Central memory CD8-positive, alpha-beta T cell (primary cell): ENCODE data around the gene GNAQ.

Experiments
- ATAC-seq: fragments of 150-1000 bp; cut with Tn5 transposase; replicated peaks from 2 replicates; pipeline ENCODE4 v1.10.0; 2022; ENCODE audit warnings: mild to moderate bottlenecking, moderate FRiP score, moderate number of reproducible peaks; ENCODE audit not compliant: poor library complexity, severe bottlenecking; ENCODE audit errors: extremely low read depth
- DNase-seq, 2 donors: peaks; one replicate each; pipeline ENCODE4 v3.0.0; 2021; ENCODE audit warnings: low spot score in 2 of 2
- H3K27ac Mint-ChIP-seq: one replicate; pipeline ENCODE4 v1.8.0; 2022; ENCODE audit warnings: low read depth, mild to moderate bottlenecking, moderate library complexity, mixed read lengths
- H3K27me3 Mint-ChIP-seq: one replicate; pipeline ENCODE4 v1.8.0; 2022; ENCODE audit warnings: mixed read lengths
- H3K36me3 Mint-ChIP-seq: one replicate; pipeline ENCODE4 v1.8.0; 2022; ENCODE audit warnings: mild to moderate bottlenecking, moderate library complexity, mixed read lengths; ENCODE audit not compliant: insufficient read depth
- H3K4me1 Mint-ChIP-seq: one replicate; pipeline ENCODE4 v1.8.0; 2022; ENCODE audit warnings: mixed read lengths
- H3K4me3 Mint-ChIP-seq: one replicate; pipeline ENCODE4 v1.8.0; 2022; ENCODE audit warnings: mild to moderate bottlenecking, moderate library complexity, mixed read lengths
- H3K9me3 Mint-ChIP-seq: one replicate; pipeline ENCODE4 v1.8.0; 2022; ENCODE audit warnings: mixed read lengths

The GNAQ gene

DNA sequence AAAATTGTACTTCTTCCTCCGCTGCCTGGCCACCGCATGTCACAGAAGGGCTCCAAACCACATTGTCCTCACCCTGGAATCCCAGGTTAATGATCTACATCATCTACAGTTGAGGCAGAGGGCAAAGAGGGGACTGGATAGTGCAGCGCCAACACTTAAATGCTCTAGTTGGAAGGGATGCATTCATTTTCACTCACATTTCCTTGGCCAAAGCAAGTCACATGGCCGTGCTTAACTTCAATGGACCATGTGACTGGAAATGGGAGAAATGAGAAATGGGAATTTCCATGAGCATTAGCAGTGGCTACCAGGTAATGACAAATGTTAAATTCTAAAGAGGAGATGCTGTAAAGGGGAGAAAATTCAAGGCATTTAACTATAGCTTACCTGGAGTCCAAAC lies 13.3 kb upstream of the GNAQ start:
- H3K27ac Mint-ChIP-seq = no peak overlapping the region
- no peak overlapping the region for H3K4me3 Mint-ChIP-seq
- no peaks in the 10 kb centered on the region for H3K9me3 Mint-ChIP-seq
- H3K36me3 Mint-ChIP-seq = no peaks in the 10 kb centered on the region
- H3K27me3 Mint-ChIP-seq = peaks cover 70% of the 10 kb centered on the region
- no peak for DNase-seq
- ATAC-seq = no peak
- H3K4me1 Mint-ChIP-seq = no peaks in the 10 kb centered on the region

DNA sequence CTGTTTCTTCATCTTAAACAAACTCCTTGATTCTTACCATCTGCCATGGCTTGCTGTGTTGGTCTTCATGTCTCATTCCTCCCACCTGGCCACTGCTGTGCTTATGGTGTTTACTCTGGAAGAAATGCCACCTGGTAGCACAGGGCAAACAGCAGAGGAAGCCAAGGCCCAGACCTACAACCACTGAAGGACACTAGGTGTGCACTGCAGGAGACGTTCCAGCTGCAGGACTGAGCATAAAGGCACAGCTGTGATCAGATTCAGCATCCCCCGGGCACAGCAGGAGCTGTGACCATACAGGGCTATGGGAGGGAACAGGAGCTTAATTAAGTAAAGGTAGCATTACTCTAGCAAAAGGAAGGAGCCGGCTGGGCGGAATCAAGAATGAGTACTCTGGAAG lies 12.6 kb upstream of the GNAQ start:
- H3K4me1 Mint-ChIP-seq = no peaks in the 10 kb centered on the region
- no peaks in the 10 kb centered on the region for H3K9me3 Mint-ChIP-seq
- no peaks in the 10 kb centered on the region for H3K36me3 Mint-ChIP-seq
- no peak overlapping the region for H3K27ac Mint-ChIP-seq
- H3K27me3 Mint-ChIP-seq = peaks cover 63% of the 10 kb centered on the region
- DNase-seq (no peak), ATAC-seq (no peak)
- no peak overlapping the region for H3K4me3 Mint-ChIP-seq

DNA sequence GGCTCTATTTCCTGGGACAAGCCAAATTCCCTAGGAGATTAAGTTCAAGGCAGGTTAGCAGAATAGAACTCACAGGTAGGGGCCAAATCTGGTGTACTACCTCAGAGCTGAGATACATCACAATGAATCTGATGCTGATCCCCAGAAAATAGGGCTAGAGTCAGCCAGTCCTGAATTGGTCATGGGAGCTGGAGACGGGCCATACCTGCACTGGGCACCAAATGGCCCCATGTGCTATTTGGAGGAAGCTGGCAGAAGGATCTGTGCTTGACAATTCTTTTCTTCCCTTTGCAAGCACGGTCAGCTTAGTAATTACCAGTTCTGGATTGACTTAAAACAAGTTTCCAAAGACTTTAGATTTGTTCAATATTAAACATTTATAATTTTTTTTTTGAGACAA lies 10.4 kb upstream of the GNAQ start:
- no peak for ATAC-seq

DNA sequence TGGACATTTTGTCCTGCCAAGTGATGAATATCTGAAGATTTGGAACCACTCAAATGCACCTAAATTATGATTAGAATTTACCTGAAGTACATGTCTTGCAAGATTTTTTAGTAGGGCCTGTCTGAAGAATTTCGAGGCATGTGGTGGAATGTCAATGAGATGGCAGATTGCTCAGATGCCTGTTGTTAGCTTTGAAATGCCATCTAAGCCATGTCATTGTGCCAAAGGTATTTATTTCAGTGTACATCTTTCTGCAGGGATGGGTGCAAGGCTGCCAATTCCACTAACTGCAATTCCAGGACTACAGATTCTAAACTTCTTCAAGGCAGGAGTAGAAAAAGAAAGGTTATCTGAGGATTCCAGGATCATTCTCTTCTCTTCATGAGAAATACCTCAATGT lies 9.1 kb upstream of the GNAQ start:
- Mint-ChIP-seq H3K4me3 (no peak overlapping the region), H3K4me1 (no peaks in the 10 kb centered on the region), H3K27me3 (peaks cover 59% of the 10 kb centered on the region), H3K9me3 (no peaks in the 10 kb centered on the region), H3K36me3 (no peaks in the 10 kb centered on the region), H3K27ac (no peak overlapping the region)
- DNase-seq (no peak), ATAC-seq (no peak)

More for the DNA sequence above, 10.4 kb upstream of the GNAQ start:
- Mint-ChIP-seq H3K4me1 (no peaks in the 10 kb centered on the region), H3K36me3 (no peaks in the 10 kb centered on the region), H3K27me3 (peaks cover 54% of the 10 kb centered on the region), H3K4me3 (no peak overlapping the region), H3K27ac (no peak overlapping the region), H3K9me3 (no peaks in the 10 kb centered on the region)
- DNase-seq = no peak

DNA sequence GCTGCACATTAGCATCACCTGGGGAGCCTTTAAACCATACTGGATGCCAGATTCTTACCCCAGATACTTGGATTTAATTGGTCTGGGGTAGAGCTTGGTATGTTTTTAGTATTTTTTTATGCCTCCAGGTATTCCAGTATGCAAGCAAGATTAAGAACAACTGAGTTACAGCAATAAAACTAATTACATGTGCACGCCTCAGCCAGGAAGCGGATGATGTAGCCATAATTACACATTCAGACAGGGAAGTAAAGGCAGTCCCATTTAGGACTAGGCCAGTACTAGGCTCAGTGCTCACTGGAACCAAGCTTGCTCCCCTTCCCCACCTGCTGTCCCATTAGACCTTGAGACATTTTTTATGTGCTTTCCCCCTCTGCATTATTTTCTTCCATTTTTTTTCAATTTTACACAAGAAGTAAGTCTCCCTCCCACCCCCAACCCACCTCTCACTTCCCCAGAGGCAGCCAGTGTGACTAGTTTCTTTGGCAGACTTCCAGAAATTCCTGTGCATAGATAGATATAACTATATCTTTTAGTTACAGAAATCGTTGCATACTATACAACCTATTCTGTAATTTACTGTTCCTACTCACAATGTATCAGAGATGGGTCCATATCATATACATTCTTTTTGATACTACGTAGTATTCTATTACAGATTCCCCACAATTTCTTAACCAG lies 7.1 kb upstream of the GNAQ start:
- H3K27me3 Mint-ChIP-seq = peaks cover 59% of the 10 kb centered on the region
- no peak for DNase-seq
- ATAC-seq = no peak
- H3K9me3 Mint-ChIP-seq = no peaks in the 10 kb centered on the region
- H3K4me1 Mint-ChIP-seq = peaks cover 6% of the 10 kb centered on the region
- no peaks in the 10 kb centered on the region for H3K36me3 Mint-ChIP-seq
- no peak overlapping the region for H3K4me3 Mint-ChIP-seq
- no peak overlapping the region for H3K27ac Mint-ChIP-seq

DNA sequence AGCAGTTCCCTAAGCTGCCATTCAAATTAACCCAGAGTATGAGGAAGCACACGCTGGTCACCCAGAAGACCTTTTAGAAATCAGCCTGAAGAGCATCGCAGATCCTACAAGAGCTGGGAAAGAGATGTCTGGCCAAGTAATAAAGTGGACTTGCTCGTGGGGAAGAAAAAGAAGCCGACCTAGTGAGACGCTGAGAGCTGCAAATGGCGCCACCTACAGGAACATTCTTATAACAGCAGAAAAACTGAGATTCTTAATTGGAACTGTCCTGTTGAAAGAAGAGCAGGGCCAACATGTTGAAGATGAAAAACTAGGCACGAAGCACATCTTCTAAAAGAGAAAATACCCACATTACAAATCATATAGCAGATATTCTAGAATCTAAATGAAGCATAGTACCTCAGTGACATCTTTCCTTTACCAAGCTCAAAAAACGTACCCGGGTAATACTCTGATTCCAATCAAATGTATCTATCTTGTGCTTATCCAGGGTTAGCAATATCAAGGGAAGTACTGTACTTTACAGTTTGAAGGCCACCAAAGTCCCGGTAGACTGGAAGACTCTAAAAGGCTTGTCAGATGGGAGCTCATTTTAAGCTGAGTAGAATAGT lies 3.9 kb upstream of the GNAQ start:
- DNase-seq (no peak), ATAC-seq (no peak)
- H3K27ac Mint-ChIP-seq = no peak overlapping the region
- peaks cover 59% of the 10 kb centered on the region for H3K27me3 Mint-ChIP-seq
- no peak overlapping the region for H3K4me3 Mint-ChIP-seq
- H3K4me1 Mint-ChIP-seq = peaks cover 20% of the 10 kb centered on the region
- H3K36me3 Mint-ChIP-seq = peaks cover 4% of the 10 kb centered on the region
- H3K9me3 Mint-ChIP-seq = no peaks in the 10 kb centered on the region

DNA sequence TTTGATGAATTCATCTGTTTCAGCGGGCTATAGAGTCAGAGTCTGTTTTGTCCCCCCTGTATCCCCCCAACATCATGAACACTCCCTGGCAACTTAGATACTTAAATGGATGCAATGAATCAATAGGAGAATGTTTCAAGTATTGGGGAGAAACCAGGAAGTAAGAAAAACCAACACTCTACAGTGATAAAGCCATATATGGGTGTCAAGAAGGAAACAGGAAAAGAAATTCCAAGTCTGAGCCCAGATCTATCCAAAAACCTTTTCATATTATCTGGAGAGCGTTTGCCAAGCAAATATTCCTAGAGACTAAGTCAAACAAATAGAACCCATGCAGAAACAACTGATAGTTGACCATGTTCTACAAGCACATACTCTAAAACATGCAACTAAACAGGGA lies 2.3 kb upstream of the GNAQ start:
- no peak overlapping the region for H3K27ac Mint-ChIP-seq
- DNase-seq (no peak), ATAC-seq (no peak)
- H3K4me1 Mint-ChIP-seq = peaks cover 30% of the 10 kb centered on the region
- peaks cover 4% of the 10 kb centered on the region for H3K36me3 Mint-ChIP-seq
- H3K27me3 Mint-ChIP-seq = peaks cover 75% of the 10 kb centered on the region
- H3K9me3 Mint-ChIP-seq = no peaks in the 10 kb centered on the region
- H3K4me3 Mint-ChIP-seq = no peak overlapping the region

DNA sequence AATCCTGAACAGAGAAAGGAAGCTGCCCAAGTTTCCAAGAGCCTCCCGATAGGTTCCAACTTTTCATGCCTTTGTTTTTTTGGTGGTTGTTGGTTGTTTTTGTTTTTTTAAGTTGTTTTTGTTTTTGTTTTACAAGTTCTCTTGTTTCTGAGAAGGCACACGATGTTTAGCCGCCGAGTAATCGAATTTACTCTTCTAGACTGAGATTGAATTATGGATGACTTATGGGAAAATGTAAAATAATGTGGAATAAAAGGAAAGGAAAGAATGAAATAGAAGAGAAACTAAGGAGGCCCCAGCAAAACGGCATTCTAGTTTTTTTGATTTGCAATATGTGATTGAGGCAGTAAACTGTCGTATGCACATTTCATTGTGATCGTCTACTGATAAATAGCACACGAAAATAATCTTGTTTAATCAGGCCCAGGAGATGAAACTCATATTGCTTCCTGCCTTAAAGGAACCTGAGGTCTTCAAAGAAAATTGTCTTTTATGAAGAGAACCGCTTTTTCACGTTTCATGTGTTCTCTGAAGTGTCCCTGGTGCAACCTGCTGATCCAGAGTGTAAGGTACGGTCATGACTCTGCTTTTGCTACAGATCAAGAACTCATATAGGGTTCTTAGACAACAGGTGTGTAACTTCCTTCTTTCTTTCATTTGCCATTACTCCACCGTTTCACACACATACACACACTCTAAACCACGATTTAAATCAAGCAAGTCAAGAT lies 1.3 kb upstream of the GNAQ start:
- Mint-ChIP-seq H3K36me3 (peaks cover 4% of the 10 kb centered on the region), H3K9me3 (no peaks in the 10 kb centered on the region), H3K27ac (peak overlapping the region; percentile 48), H3K27me3 (peaks cover 82% of the 10 kb centered on the region), H3K4me3 (peak overlapping the region; percentile 76), H3K4me1 (peaks cover 30% of the 10 kb centered on the region)
- ATAC-seq = no peak
- DNase-seq = no peak

DNA sequence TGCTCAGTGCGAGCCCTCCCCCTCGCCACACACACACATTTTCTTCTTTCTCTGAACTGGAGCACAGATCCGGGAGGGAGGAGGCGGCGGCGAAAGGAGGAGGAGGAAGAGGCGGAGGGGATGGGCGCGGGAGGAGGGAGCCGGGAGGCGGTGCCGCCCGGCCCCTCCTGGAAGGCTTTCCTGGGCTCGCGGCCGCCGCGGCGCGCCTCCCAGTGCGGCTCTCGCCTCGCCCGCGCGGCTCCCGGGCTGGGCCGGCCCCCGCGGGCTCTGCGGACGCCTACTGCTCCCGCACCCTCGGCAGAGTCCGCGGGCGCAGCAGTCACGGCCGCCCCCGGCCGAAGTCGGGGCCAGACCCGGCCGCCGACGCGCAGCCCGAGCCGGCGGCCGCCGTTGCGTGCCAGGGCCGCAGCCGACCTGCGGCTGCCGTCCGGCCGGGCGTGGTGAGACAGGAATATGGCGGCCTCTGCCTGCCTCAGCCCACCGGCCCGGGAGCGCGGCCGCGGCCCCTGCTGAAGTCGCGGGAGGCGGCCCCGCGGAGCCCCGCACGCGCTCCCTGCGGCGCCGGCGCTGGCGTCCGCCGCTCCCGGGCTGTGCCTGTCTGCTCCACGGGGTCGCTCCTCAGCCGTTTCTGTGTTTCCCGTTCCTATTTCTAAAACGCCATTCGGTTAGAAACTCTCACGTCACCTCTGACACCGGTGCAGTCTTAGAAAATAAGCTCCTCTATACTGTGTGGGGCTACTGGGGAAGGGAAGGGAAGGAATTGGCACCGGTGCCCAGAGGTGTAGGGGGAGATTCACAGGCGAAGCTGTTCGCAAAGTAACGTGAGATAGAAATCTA lies 500 bp upstream of the GNAQ start:
- H3K9me3 Mint-ChIP-seq = no peaks in the 10 kb centered on the region
- H3K27me3 Mint-ChIP-seq = peaks cover 79% of the 10 kb centered on the region
- peaks cover 30% of the 10 kb centered on the region for H3K4me1 Mint-ChIP-seq
- H3K27ac Mint-ChIP-seq = peak overlapping the region; percentile 48
- peak; percentile 31 to 39 for DNase-seq
- H3K36me3 Mint-ChIP-seq = peaks cover 4% of the 10 kb centered on the region
- peak; percentile 45 for ATAC-seq
- peak overlapping the region; percentile 76 for H3K4me3 Mint-ChIP-seq

DNA sequence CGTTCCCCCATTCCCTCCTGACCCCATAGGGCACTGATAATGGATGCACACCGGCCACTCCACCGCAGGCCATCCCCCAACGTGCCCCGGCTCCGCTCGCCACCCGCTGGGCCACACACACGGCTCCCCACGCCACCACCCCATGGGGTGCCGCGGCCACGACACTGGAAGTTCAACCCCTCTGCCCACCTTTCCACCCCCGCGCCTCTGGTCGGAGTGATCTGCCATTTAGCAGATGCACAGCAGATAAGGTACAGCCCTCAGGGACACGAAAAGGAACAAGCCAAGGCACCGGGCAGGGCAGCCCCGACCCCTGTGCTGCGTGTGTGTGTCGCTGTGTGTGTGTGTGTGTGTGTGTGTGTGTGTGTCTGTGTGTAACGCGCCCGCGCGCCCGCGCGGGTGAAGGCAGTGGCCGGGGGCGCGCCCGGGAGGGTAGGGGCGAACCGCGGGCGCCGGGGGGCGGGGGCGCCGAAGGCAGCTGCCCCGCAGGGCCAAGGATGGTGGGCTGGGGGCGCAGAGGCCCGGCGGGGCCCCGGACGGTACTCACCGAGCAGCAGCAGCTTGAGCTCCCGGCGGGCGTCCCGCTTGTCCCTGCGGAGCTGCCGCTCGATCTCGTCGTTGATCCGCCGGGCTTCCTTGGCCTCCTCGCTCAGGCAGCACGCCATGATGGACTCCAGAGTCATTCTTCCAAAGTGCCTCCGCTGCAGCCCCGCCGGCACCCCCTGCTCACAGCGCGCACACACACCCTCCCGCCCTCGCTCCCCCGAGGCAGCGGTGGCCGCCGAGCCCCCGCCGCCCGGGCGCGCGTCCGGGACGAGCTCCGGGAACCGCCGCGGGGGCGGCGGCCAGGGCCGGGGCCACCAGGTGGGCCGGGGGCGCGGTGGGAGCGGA lies 813 bp downstream of the GNAQ start:
- peak overlapping the region; percentile 70 for H3K27ac Mint-ChIP-seq
- H3K9me3 Mint-ChIP-seq = no peaks in the 10 kb centered on the region
- ATAC-seq (peak; percentile 23), DNase-seq (peak in 1 of 2 donors; percentile 29)
- H3K4me1 Mint-ChIP-seq = peaks cover 30% of the 10 kb centered on the region
- peak overlapping the region; percentile 84 for H3K4me3 Mint-ChIP-seq
- H3K36me3 Mint-ChIP-seq = peaks cover 4% of the 10 kb centered on the region
- peaks cover 66% of the 10 kb centered on the region for H3K27me3 Mint-ChIP-seq

DNA sequence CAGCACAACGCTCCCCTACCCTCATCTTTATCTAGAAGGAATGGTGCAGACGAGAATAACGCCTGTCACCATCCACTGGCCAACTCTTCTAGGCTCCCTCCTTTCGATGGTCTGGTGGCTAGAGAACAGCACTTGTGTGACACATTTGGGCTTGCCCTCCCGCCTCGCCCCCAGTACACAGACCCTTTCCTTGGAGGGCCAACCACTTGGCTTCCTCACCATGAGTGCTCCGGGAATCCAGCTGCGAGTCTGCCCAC lies 1.4 kb downstream of the GNAQ start:
- Mint-ChIP-seq H3K36me3 (peaks cover 4% of the 10 kb centered on the region), H3K9me3 (no peaks in the 10 kb centered on the region), H3K27ac (peak overlapping the region; percentile 70), H3K4me1 (peaks cover 26% of the 10 kb centered on the region), H3K4me3 (peak overlapping the region; percentile 84), H3K27me3 (peaks cover 60% of the 10 kb centered on the region)
- ATAC-seq (no peak), DNase-seq (peak in 1 of 2 donors; percentile 22)
